Retinal pigment epithelial cell (primary cell): ENCODE results near the gene VIPR2.

Experiments
- DNase-seq: peaks from one replicate; pipeline ENCODE4 v3.0.0-alpha.2; 2010; ENCODE audit warnings: low read depth
- H3K4me3 ChIP-seq: 2 replicates; pipeline ENCODE4 v1.5.1; 2011; ENCODE audit warnings: mild to moderate bottlenecking, low read length, control low read depth, moderate library complexity
- TF ChIP-seq, protein P1 (sequence below): conservative IDR thresholded peaks from 2 replicates; pipeline ENCODE4 v1.5.1; 2011; ENCODE audit warnings: low read depth, low read length, control low read depth, inconsistent platforms

VIPR2 gene

DNA sequence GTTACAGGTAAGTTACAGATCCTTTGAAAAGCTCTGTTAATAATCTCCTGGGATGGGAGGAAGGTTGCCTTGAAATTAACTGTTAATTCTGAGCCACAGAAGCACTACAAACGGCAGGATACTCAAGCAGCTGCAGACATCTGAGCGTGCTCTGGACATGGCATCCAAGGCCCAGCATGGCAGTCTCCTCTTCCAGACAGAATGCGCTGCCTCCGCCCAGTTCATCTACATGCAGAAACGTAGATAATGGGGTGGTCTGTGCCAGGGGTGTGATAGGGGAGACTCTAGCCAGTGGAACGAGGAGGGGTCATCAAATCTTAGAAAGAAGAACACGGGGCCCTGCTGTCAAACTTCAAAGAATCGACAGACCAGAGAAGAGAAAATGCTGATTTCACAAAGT is 13.8 kb downstream of the VIPR2 start:
- TF ChIP-seq, protein P1, sequence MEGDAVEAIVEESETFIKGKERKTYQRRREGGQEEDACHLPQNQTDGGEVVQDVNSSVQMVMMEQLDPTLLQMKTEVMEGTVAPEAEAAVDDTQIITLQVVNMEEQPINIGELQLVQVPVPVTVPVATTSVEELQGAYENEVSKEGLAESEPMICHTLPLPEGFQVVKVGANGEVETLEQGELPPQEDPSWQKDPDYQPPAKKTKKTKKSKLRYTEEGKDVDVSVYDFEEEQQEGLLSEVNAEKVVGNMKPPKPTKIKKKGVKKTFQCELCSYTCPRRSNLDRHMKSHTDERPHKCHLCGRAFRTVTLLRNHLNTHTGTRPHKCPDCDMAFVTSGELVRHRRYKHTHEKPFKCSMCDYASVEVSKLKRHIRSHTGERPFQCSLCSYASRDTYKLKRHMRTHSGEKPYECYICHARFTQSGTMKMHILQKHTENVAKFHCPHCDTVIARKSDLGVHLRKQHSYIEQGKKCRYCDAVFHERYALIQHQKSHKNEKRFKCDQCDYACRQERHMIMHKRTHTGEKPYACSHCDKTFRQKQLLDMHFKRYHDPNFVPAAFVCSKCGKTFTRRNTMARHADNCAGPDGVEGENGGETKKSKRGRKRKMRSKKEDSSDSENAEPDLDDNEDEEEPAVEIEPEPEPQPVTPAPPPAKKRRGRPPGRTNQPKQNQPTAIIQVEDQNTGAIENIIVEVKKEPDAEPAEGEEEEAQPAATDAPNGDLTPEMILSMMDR = no peak
- no peak overlapping the region for H3K4me3 ChIP-seq
- no peak for DNase-seq

DNA sequence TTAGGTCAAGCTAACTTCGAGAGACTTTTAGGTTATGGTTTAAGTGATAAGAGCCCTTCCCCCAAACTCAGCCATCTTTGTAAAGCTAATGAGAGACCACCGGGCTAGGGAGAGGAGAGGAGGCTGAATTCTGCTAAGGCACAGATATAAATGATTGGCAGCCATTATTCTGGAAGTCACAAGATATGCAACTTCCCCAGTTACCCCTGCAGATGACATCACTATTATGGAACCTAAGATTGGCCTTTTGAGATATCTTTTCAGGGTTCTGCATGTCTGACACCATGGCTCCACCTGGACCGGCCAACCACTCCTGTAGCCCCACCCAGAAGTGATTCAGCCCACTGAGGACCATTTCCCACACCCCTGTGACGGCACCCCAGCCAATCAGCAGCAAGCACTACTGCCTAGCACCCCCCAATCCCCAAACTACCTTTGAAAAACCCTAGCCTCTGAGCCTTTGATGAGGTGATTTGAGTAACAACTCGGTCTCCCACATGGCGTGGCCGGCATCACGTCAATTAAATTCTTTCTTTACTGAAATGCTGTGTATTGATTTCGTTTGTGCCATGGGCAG is 14.4 kb downstream of the VIPR2 start:
- DNase-seq = no peak
- TF ChIP-seq, protein P1 = no peak

DNA sequence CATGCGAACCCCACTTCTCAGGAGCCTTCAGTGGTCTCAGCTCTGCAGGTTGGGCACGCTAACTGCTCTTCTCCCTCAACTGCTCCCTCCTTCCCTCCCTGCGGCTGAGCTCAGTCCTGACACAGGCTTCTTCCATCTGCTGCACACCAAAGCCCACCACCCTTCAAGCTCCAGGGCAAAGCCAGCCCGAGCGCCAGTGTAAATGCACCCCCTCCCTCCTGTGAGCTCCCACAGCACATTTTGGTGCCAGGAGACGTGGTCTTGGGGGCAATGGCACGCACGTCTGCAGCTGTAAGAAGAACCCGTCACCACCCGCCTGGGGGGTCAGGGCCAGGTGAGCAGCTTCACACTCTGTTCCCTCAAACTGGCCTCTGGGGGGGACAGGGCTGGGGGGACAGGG is 15.9 kb downstream of the VIPR2 start:
- DNase-seq = no peak
- TF ChIP-seq, protein P1 = no peak

More for the DNA sequence above, 14.4 kb downstream of the VIPR2 start:
- H3K4me3 ChIP-seq = no peak overlapping the region

DNA sequence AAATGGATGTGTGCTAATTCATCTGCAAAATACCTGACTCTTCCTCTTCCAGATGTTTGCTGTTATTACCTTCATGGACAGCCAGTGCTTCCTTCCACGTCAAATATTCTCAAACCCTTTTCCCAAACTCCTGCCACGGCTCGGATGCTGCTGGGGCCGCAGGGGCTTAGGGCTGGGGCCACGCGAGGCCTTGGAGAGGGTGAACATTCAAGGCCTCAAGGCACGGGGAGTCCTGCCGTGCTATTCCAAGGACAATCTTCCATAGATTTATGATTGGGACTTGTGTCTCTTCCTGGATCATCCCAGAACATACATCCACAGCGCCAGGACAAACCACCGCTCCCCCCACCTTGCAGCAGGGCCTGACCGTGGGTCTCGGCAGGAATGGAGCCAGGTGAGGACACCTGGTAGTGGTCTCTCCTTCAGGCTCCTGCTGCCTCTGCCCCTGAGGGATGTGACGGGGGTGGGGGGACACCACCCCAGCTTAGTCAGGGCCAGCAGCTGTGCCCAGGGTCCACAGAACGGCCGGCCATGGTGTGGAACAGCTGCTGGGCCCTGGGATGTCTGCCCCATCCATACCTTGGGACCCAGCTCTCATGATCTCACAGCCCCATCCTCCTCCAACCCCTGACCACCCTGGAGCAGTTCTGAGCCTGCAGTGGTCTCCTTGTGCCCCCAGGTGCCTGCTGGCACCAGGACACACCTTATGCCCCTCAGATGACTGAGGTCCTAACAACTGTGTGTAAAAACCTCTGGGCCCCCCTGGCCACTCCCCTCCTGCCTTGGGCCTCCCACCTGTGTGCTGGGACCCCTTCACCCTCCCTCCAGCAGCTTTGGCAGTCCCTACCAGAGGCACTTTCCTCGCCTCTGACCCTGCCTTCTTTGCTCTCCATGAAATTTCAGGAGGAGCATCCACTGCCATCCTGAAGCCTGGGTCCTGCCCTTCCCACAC is 16.7 kb downstream of the VIPR2 start:
- TF ChIP-seq, protein P1 = no peak
- DNase-seq = no peak
- H3K4me3 ChIP-seq = no peak overlapping the region

More for the DNA sequence above, 15.9 kb downstream of the VIPR2 start:
- H3K4me3 ChIP-seq = no peak overlapping the region

DNA sequence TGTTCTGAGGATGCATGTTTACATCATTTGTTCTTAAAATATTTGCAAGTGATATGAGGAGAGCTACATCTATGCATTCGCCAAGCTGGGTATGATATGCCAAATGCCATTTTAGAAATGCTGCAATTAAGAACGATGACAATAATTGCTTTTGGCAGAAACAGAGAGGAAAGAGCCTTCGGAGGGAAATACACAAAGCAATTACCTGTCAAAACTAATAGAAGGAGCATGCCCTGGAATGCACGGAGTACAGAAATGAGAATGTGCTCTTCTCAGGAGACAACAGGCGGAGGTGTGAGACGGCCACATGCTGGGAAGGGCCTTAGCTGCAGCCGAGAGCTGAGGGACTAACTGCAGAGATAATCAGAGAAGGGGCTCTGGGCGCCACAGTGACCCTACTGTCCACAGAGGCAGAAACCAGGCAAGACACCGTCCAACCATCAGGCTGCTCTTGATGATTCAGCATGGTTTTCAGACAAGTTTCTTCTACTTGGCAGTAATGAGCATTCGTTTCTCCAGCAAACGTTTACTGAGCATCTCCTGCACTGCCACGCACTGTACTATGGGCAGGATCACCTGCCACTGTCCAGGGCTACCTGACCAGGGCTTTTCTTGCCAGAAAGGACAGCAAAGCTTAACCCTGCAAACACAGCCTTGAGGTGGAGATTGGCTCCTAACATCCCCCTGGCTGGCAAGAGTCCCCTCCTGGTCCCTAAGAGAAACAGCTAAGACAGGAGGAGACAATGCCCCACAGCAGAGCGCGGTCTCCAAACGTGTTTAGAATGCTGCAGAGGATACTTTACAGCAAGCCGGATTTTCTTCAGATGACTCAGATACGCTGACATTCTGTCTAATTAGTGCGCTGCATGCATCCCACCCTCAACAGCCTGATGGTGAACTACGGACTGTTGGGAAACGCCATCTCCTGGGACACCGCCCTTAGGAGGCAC is 18.1 kb downstream of the VIPR2 start:
- no peak for DNase-seq
- TF ChIP-seq, protein P1 = no peak
- no peak overlapping the region for H3K4me3 ChIP-seq

DNA sequence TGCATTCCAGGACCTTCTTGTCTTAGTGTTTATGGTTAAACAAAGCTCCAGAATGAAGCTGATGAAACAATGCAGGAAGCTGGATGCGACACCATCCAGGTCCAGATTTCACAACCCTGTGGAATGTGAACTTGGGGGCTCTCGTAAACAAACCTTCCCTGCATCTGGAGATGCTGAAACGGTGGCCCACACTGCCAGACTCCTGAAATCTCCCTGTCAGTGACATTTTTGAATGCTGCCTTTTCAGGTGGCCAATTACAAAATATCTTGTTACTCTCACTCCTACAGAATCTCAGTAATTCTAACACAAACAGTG is 18.8 kb downstream of the VIPR2 start:
- no peak overlapping the region for H3K4me3 ChIP-seq
- no peak for DNase-seq
- TF ChIP-seq, protein P1 = no peak
